HepG2 (cell line): Measurements from ENCODE around the gene GBE1. TPM values are rescaled to one million over a fixed set of nuclear protein-coding genes. Genes with fewer than 3 reads are reported as not detected.

Source experiments
- ATAC-seq: fragments of 200-7000 bp; cut with Tn5 transposase; 3 replicates; pipeline ENCODE4 v1.9.1; 2020; ENCODE audit warnings: mild to moderate bottlenecking, moderate library complexity
- BruUV-seq: library from RNA; stranded (reverse); fragments of 400-500 nt; replicated peaks from 2 replicates; lab custom pipeline; 2021; lab: Mats Ljungman, UMichigan
- CTCF ChIA-PET: fragments of 300-600 bp; formaldehyde crosslinking; extraction: SDS; loops from one replicate; lab custom pipeline; 2021; ENCODE audit warnings: low total read pairs, inconsistent platforms, low intra/inter-chr PET ratio; lab: Yijun Ruan, JAX
- POLR2A ChIA-PET: fragments of 350-600 bp; sonication (Branson Sonifier 250); formaldehyde crosslinking; loops from one replicate; lab custom pipeline; 2020; ENCODE audit warnings: antibody characterized with exemption, inconsistent platforms; lab: Yijun Ruan, JAX
- DNase-seq: peaks from one replicate; pipeline ENCODE4 v3.0.0-alpha.2; 2015; ENCODE audit warnings: low spot score
- FAIRE-seq: peaks from 3 replicates; lab custom pipeline; 2011; peaks lifted over from hg19 to GRCh38; lab: Jason Lieb, UNC
- H2AFZ ChIP-seq: one replicate; pipeline ENCODE4 v1.6.1; 2011; ENCODE audit warnings: low read length, inconsistent platforms
- H3K27ac ChIP-seq: fragments of 300-600 bp; 3 replicates; pipeline ENCODE4 v1.8.0; 2011; ENCODE audit warnings: mixed run types, mild to moderate bottlenecking, mixed read lengths, low read length, inconsistent platforms; ENCODE audit not compliant: insufficient read depth; ENCODE audit errors: extremely low read length
- H3K27me3 ChIP-seq, 2 experiments: fragments of 200-600 bp in 1 of 2; 2 replicates in 1 of 2; 3 replicates in 1 of 2; pipeline versions ENCODE4 v1.6.0 to v1.8.0; 2011; ENCODE audit warnings: low read length in 2 of 2, mild to moderate bottlenecking in 2 of 2, moderate library complexity in 2 of 2, inconsistent platforms in 1 of 2; ENCODE audit not compliant: insufficient read depth in 2 of 2, control insufficient read depth in 1 of 2
- H3K36me3 ChIP-seq, 2 experiments: fragments of 200-600 bp in 1 of 2; replicated peaks in 1 of 2; 2 replicates in 1 of 2; 3 replicates in 1 of 2; pipeline versions ENCODE4 v1.5.1 to v1.8.0; 2011; ENCODE audit warnings: low read length in 2 of 2, inconsistent platforms in 1 of 2; ENCODE audit not compliant: insufficient read depth in 2 of 2, control insufficient read depth in 1 of 2
- H3K4me1 ChIP-seq: 2 replicates; pipeline ENCODE4 v1.5.1; 2012; ENCODE audit warnings: low read length, inconsistent platforms; ENCODE audit not compliant: insufficient read depth
- H3K4me2 ChIP-seq: 2 replicates; pipeline ENCODE4 v1.6.0; 2011; ENCODE audit warnings: low read depth, low read length, inconsistent platforms
- H3K4me3 ChIP-seq, 3 experiments: fragments of 200-600 bp in 1 of 3; sonication (generic), shearing (Covaris generic) in 1 of 3; replicated peaks in 1 of 3; 2 replicates each; pipeline ENCODE4 v1.5.1; 2011 to 2016; ENCODE audit warnings: low read length in 3 of 3, inconsistent platforms in 2 of 3, low read depth in 2 of 3, mild to moderate bottlenecking in 2 of 3, control low read depth in 1 of 3, mixed read lengths in 1 of 3; ENCODE audit not compliant: insufficient read depth in 1 of 3
- H3K79me2 ChIP-seq: one replicate; pipeline ENCODE4 v1.6.1; 2011; ENCODE audit warnings: low read length, inconsistent platforms; ENCODE audit not compliant: insufficient read depth
- H3K9ac ChIP-seq: 2 replicates; pipeline ENCODE4 v1.6.0; 2011; ENCODE audit warnings: mild to moderate bottlenecking, low read depth, low read length, inconsistent platforms; ENCODE audit not compliant: insufficient read depth
- H3K9me3 ChIP-seq: 2 replicates; pipeline ENCODE4 v1.5.1; 2012; ENCODE audit warnings: mild to moderate bottlenecking, low read length
- H4K20me1 ChIP-seq: 2 replicates; pipeline ENCODE4 v1.6.0; 2011; ENCODE audit warnings: inconsistent platforms, mild to moderate bottlenecking, low read length, moderate library complexity; ENCODE audit not compliant: insufficient read depth
- ELF4 ChIP-seq: sonication (generic); formaldehyde crosslinking; IDR thresholded peaks from 2 replicates; pipeline ENCODE4 v1.5.0; 2020; ENCODE audit warnings: missing genetic modification reagents, mild to moderate bottlenecking, moderate library complexity, borderline replicate concordance
- GTF2F1 ChIP-seq: fragments of 150-350 bp; IDR thresholded peaks from 2 replicates; pipeline ENCODE4 v1.6.1; 2014; ENCODE audit warnings: low read length
- HDAC6 ChIP-seq: fragments of 200-600 bp; sonication (generic); IDR thresholded peaks from 2 replicates; pipeline ENCODE4 v1.7.0; 2017; ENCODE audit warnings: mild to moderate bottlenecking, antibody characterized with exemption, low read length, low read depth
- HNF4G ChIP-seq, 2 experiments: sonication (generic) in 1 of 2; formaldehyde crosslinking in 1 of 2; IDR thresholded peaks; 2 replicates each; pipeline versions ENCODE4 v1.4.0 to v1.6.1; 2011 to 2020; ENCODE audit warnings: borderline replicate concordance in 2 of 2, low read depth in 2 of 2, mild to moderate bottlenecking in 2 of 2, low read length in 1 of 2, missing genetic modification reagents in 1 of 2, moderate library complexity in 1 of 2
- KLF13 ChIP-seq: sonication (generic); formaldehyde crosslinking; IDR thresholded peaks from 2 replicates; pipeline ENCODE4 v1.4.0; 2020; ENCODE audit warnings: mild to moderate bottlenecking, missing genetic modification reagents
- MBD4 ChIP-seq: IDR thresholded peaks from 2 replicates; pipeline ENCODE4 v1.6.1; 2012; ENCODE audit warnings: low read length, inconsistent platforms, borderline replicate concordance
- MIXL1 ChIP-seq: IDR thresholded peaks from 2 replicates; pipeline ENCODE4 v1.6.1; 2016
- MLX ChIP-seq: IDR thresholded peaks from 2 replicates; pipeline ENCODE4 v1.6.1; 2016
- PPARG ChIP-seq: conservative IDR thresholded peaks from 2 replicates; pipeline ENCODE4 v1.6.1; 2016; ENCODE audit warnings: missing biosample characterization, missing genetic modification reagents
- SPEN ChIP-seq: sonication (generic); formaldehyde crosslinking; IDR thresholded peaks from 2 replicates; pipeline ENCODE4 v1.5.1; 2020; ENCODE audit warnings: low read depth, mild to moderate bottlenecking, missing genetic modification reagents
- TEF ChIP-seq: sonication (generic); formaldehyde crosslinking; IDR thresholded peaks from 2 replicates; pipeline ENCODE4 v1.5.0; 2020; ENCODE audit warnings: missing genetic modification reagents
- TGIF2 ChIP-seq: IDR thresholded peaks from 2 replicates; pipeline ENCODE4 v1.6.1; 2016; ENCODE audit warnings: control low read depth, missing compliant biosample characterization
- ZNF274 ChIP-seq: sonication (generic); formaldehyde crosslinking; IDR thresholded peaks from 2 replicates; pipeline ENCODE4 v1.5.1; 2020; ENCODE audit warnings: mild to moderate bottlenecking, missing genetic modification reagents
- ZNF468 ChIP-seq: sonication (generic); formaldehyde crosslinking; IDR thresholded peaks from 2 replicates; pipeline ENCODE4 v1.8.0; 2022; ENCODE audit warnings: mild to moderate bottlenecking, moderate library complexity, missing genetic modification reagents
- WGBS: methylation state at CpG from one replicate; pipeline ENCODE4 v1.1.6; 2017; ENCODE audit warnings: low lambda C conversion rate; 5-methylcytosine and 5-hydroxymethylcytosine counted together
- in situ Hi-C: cut with HindIII; loops from 2 replicates; pipeline ENCODE4 v1.10.0; 2017; ENCODE audit warnings: low pct_unique_long_range_greater_than_20kb; ENCODE audit not compliant: extremely low pct_ligation_motif_present
- intact Hi-C: fragments of 100-400 bp; cut with micrococcal nuclease; formaldehyde crosslinking; loops from one replicate; pipeline ENCODE4 v1.10.0; 2022; ENCODE audit not compliant: unreplicated experiment
- polyA plus RNA-seq, 8 experiments: library from polyadenylated mRNA; depleted of rRNA in 3 of 8; stranded (reverse) in 7 of 8; unstranded in 1 of 8; fragments of >200 nt; fragmentation: Illumina TruSeq in 4 of 8; extraction: Trizol in 4 of 8; gene quantifications; 2 replicates each; pipeline versions ENCODE4 v1.2.1 to v1.2.3, GENCODE V29; 2011 to 2016; ENCODE audit warnings: low read depth in 4 of 8, missing spikeins in 1 of 8, mixed read lengths in 1 of 8; ENCODE audit not compliant: insufficient read depth in 1 of 8
- total RNA-seq, 5 experiments: library from RNA; depleted of rRNA; stranded (reverse); fragments of >200 nt; fragmentation: Illumina TruSeq; extraction: Trizol; gene quantifications; 2 replicates each; pipeline ENCODE4 v1.2.3, GENCODE V29; 2016; ENCODE audit warnings: low read depth in 1 of 5
- TF ChIP-seq, protein P1 (sequence below): IDR thresholded peaks from 2 replicates; pipeline ENCODE4 v1.6.1; 2016; ENCODE audit warnings: control low read depth

Gene GBE1
- total and polyA plus RNA-seq, 2 of the 13 experiments (the other 11 are each of a cell fraction or from before 2014, with no cell fraction given): 22.9 to 36.1 TPM

GRCh38 chr3:81776643-81777042, 15.2 kb upstream of the GBE1 start:
- no TSS peak for BruUV-seq
- Histone ChIP-seq H3K4me2 (no peak overlapping the region), H3K36me3 (no peaks in the 10 kb centered on the region), H3K9ac (no peak overlapping the region), H2AFZ (no peak overlapping the region), H3K9me3 (no peaks in the 10 kb centered on the region), H3K79me2 (no peaks in the 10 kb centered on the region), H3K27me3 (no peaks in the 10 kb centered on the region), H4K20me1 (no peaks in the 10 kb centered on the region), H3K4me1 (no peaks in the 10 kb centered on the region), H3K27ac (no peak overlapping the region), H3K4me3 (no peak overlapping the region)
- TF ChIP-seq ZNF468 (CRISPR knock-in tag): no peak
- no peak for TF ChIP-seq MIXL1
- TF ChIP-seq MLX (CRISPR knock-in tag): no peak
- no peak for TF ChIP-seq ZNF274 (CRISPR knock-in tag)
- no peak for TF ChIP-seq HDAC6
- 24% methylated on average over 2 of the region's 2 CpGs for WGBS
- ATAC-seq: no peak
- POLR2A ChIA-PET: no interaction called here
- CTCF ChIA-PET: no interaction called here
- FAIRE-seq: no peak
- DNase-seq: no peak
- intact Hi-C loops (no loop called here), in situ Hi-C loops (no loop called here)

DNA sequence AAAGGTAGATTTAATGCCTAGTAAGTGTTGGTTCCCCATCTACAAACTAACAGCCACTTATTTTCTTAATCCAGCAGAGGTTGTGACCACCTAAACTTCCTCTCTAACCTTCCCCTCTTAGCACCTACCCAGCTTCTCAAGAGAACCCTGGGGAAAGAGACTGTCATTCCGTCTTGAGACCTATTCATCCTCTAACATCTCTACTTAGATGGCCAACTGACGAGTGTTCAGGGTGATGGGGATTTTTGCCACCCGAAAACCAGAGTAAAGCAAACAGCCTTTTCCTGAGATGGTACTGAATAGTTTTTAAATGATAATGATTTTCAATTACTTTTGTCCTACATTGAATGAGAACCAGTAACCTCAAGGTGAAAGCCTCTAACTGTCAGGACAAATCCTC, 9.3 kb upstream of the GBE1 start:
- H3K27ac ChIP-seq: no peak overlapping the region
- FAIRE-seq: no peak
- POLR2A ChIA-PET: no interaction called here
- H3K9me3 ChIP-seq: no peaks in the 10 kb centered on the region
- DNase-seq: no peak
- no peaks in the 10 kb centered on the region for H4K20me1 ChIP-seq
- CTCF ChIA-PET: no interaction called here
- in situ Hi-C loops (no loop called here), intact Hi-C loops (loop anchor here (5.0 kb wide), 1 partner anchor 217 kb away; no protein-coding TSS in a partner anchor)
- no peak for ATAC-seq
- TF ChIP-seq MBD4: no peak
- TF ChIP-seq PPARG (CRISPR knock-in tag): no peak
- TF ChIP-seq, protein P1, sequence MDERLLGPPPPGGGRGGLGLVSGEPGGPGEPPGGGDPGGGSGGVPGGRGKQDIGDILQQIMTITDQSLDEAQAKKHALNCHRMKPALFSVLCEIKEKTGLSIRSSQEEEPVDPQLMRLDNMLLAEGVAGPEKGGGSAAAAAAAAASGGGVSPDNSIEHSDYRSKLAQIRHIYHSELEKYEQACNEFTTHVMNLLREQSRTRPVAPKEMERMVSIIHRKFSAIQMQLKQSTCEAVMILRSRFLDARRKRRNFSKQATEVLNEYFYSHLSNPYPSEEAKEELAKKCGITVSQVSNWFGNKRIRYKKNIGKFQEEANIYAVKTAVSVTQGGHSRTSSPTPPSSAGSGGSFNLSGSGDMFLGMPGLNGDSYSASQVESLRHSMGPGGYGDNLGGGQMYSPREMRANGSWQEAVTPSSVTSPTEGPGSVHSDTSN (CRISPR knock-in tag): no peak
- TF ChIP-seq SPEN (CRISPR knock-in tag): no peak
- TF ChIP-seq TGIF2 (CRISPR knock-in tag): no peak
- no peak for TF ChIP-seq TEF
- TF ChIP-seq KLF13 (CRISPR knock-in tag): no peak
- no peak for TF ChIP-seq ELF4
- TF ChIP-seq GTF2F1: no peak
- no peak for TF ChIP-seq HNF4G (IDR thresholded peaks at IDR 0.05; ENCODE audit: borderline replicate concordance, low read depth, low read length)
- TF ChIP-seq HNF4G (CRISPR knock-in tag; IDR thresholded peaks at IDR 0.05; ENCODE audit: borderline replicate concordance, low read depth): no peak
- H3K4me1 ChIP-seq: no peaks in the 10 kb centered on the region
- H3K79me2 ChIP-seq: no peaks in the 10 kb centered on the region
- no peak overlapping the region for H2AFZ ChIP-seq
- 22% methylated on average over 3 of the region's 3 CpGs for WGBS
- H3K4me3 ChIP-seq: no peak overlapping the region
- H3K9ac ChIP-seq: no peak overlapping the region
- no peak overlapping the region for H3K4me2 ChIP-seq
- no TSS peak for BruUV-seq
- H3K27me3 ChIP-seq: no peaks in the 10 kb centered on the region
- H3K36me3 ChIP-seq: no peaks in the 10 kb centered on the region
